Panc1 (cell line): ENCODE measurements around the gene DAO.

Experiments
- CTCF ChIP-seq: fragments of 450-650 bp; IDR thresholded peaks from 2 replicates; pipeline ENCODE4 v1.5.1; 2017; ENCODE audit warnings: mild to moderate bottlenecking
- POLR2AphosphoS5 ChIP-seq: IDR thresholded peaks from 2 replicates; pipeline ENCODE4 v1.6.1; 2012; ENCODE audit warnings: mild to moderate bottlenecking, low read depth, low read length, moderate library complexity
- REST ChIP-seq, 2 experiments: IDR thresholded peaks; 2 replicates each; pipeline ENCODE4 v1.6.1; 2011 to 2012; ENCODE audit warnings: low read depth in 2 of 2, control low read depth in 1 of 2, low read length in 1 of 2, mild to moderate bottlenecking in 1 of 2, moderate library complexity in 1 of 2; ENCODE audit not compliant: insufficient read depth in 1 of 2
- SIN3A ChIP-seq: IDR thresholded peaks from 2 replicates; pipeline ENCODE4 v1.6.1; 2012; ENCODE audit warnings: low read depth, mild to moderate bottlenecking, low read length, moderate library complexity, borderline replicate concordance; ENCODE audit not compliant: insufficient read depth

GRCh38 chr12:108853981-108854446 lies 25.9 kb upstream of the DAO start:
- TF ChIP-seq REST (IDR thresholded peaks at IDR 0.05; ENCODE audit: insufficient read depth in 1 of 2, low read depth in 2 of 2, low read length in 1 of 2) (no peak), SIN3A (no peak), CTCF (peak; percentile 75; the same call in 1 of the 2 replicates), POLR2AphosphoS5 (no peak)
